Activated T-cell treated with anti-CD3 and anti-CD28 coated beads for 48 hours (primary cell): ENCODE data around the gene FZD10.

Source experiments
- DNase-seq: peaks from one replicate; pipeline ENCODE4 v3.0.0-alpha.2; 2020; ENCODE audit warnings: low read depth

FZD10 gene

DNA sequence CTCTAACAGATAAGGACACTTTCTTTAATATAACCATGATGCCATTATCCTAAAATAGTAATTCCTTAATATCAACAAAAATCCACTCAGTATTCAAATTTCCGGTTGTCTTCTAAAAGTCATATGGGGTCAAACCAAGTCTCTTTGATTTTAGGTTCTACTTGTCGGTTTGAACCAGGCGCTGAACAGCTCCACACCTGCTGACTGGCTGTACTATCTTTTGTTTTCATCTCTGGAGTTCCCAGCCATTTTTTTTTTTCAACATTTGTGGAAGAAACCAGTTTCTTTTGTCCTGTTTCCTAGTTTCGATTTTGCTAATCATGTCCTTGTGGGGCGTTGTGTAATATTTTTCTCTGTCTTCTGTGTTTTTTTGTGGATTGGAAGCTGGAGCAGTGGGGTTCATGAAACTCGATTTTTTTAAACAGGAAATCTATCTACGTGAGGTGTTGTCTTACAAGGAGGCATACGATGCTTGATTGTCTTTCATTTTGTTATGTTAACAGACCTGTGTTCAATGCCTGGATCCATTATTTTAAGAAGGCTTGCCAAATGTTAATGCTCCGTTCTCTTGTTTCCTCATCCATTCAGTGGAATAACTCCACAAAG lies 50.2 kb downstream of the FZD10 start:
- DNase-seq, result no peak

DNA sequence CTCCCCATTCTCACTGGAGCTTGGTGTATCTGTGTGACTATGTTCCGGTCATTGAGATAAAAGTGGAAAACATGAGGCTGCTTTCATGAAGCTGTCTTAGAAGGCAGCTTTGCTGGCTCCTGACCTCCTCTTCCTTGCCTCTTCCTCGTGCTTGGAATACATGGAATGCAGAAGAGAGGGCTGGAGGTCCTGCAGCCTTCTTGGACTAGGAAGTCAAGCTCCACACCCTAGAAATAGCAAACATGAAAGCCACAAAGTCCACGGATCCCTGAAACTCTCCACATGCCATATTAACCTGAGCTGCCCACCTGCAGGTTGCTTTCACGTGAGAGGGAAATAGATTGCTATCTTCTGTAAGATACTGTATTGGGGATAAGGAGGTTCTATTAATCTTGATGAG lies 51.0 kb downstream of the FZD10 start:
- no peak for DNase-seq

DNA sequence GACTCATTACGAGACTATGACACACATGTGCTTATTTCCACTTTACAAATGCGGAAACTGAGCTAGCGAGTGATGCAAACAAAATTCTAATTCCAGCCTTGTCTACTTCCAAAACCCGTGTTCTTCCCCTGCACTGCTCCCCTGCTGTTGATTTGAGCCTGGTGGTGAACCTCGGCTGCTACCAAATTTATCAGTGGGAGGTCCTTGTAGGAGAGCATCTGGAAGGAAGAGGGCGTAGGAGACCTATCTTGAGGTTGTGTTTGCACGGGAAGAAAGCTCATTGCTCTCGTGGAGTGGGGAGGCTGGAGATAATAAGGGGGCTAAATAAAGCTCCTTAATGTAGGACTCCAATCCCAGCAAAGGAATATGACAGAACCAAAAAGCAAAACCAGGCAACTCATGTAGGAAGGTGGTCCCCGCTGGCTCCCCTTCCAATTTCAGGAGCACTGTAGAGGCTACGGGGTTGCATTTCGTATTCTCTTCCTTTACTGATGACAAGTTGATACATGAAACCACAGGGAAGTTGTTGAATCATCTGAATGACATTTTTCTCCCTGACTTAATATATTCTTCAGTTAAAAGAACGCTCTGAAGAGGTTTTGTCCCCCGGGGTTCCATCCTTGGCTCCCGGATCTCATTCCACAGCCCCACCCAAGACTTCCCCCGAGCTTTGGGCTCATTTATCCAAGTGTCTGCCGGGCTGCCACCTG lies 52.6 kb downstream of the FZD10 start:
- DNase-seq, result no peak
